Measurements from ENCODE around the gene TFB2M. TPM values are rescaled to one million over a fixed set of nuclear protein-coding genes. Genes with fewer than 3 reads are reported as not detected.

The TFB2M gene
- total RNA-seq, 2 experiments from 2014 or later, result 8.0 to 9.0 TPM

- Mint-ChIP-seq H3K27ac (no peak overlapping the region), H3K27me3 (no peaks in the 10 kb centered on the region), H3K36me3 (ENCODE audit: low read depth) (peaks cover 5% of the 10 kb centered on the region), H3K4me3 (no peak overlapping the region), H3K9me3 (no peaks in the 10 kb centered on the region), H3K4me1 (ENCODE audit: low read depth) (peaks cover 21% of the 10 kb centered on the region)
- no peak for TF ChIP-seq CTCF (IDR thresholded peaks at IDR 0.05)
- no peak for DNase-seq
- H3K27ac ChIP-seq (ENCODE audit: low read depth in 1 of 2, low read length in 2 of 2), result no peak overlapping the region
- no peaks in the 10 kb centered on the region for H3K36me3 ChIP-seq (ENCODE audit: insufficient read depth, low read length)
- ATAC-seq (ENCODE audit: poor library complexity), result no peak
- intact Hi-C loops (cut with DNase I, micrococcal nuclease), result no loop called here
- ChIA-PET CTCF (no interaction called here), POLR2A (no interaction called here)
- peaks cover 24% of the 10 kb centered on the region for H3K4me1 ChIP-seq (ENCODE audit: insufficient read depth, low read length)
- peaks cover 12 to 25% of the 10 kb centered on the region in 2 experiments for H3K9me3 ChIP-seq (ENCODE audit: control insufficient read depth in 1 of 2, insufficient read depth in 1 of 2, low read length in 2 of 2)
- H3K27me3 ChIP-seq (ENCODE audit: control insufficient read depth in 1 of 2, insufficient read depth in 2 of 2, low read length in 2 of 2), result no peaks in the 10 kb centered on the region
- no peak overlapping the region for H3K4me3 ChIP-seq (ENCODE audit: low read length)
These were observed 55.7 kb downstream of the TFB2M start for GRCh38 chr1:246510147-246511030.

GRCh38 chr1:246508897-246509688, 57.0 kb downstream of the TFB2M start:
- H3K4me1 Mint-ChIP-seq (ENCODE audit: low read depth), result peaks cover 34% of the 10 kb centered on the region
- CTCF ChIA-PET, result no interaction called here
- no peaks in the 10 kb centered on the region for H3K27me3 Mint-ChIP-seq
- intact Hi-C loops (cut with DNase I, micrococcal nuclease), result loop anchor here in 1 of 2 experiments (5.0 kb wide), 3 partner anchors 58 to 598 kb away; partner anchors contain the start of genes AHCTF1, CNST and TFB2M
- Histone ChIP-seq H3K4me1 (ENCODE audit: insufficient read depth, low read length) (peaks cover 24% of the 10 kb centered on the region), H3K27me3 (ENCODE audit: control insufficient read depth in 1 of 2, insufficient read depth in 2 of 2, low read length in 2 of 2) (no peaks in the 10 kb centered on the region), H3K27ac (ENCODE audit: low read depth in 1 of 2, low read length in 2 of 2) (no peak overlapping the region), H3K36me3 (ENCODE audit: insufficient read depth, low read length) (no peaks in the 10 kb centered on the region), H3K9me3 (ENCODE audit: control insufficient read depth in 1 of 2, insufficient read depth in 1 of 2, low read length in 2 of 2) (peaks cover 0 to 13% of the 10 kb centered on the region in 2 experiments), H3K4me3 (ENCODE audit: low read length) (no peak overlapping the region)
- ATAC-seq (ENCODE audit: poor library complexity) (no peak), DNase-seq (no peak)
- POLR2A ChIA-PET, result interaction anchor here (1.3 kb wide), 1 partner anchor 57 kb away, joined by 3 read pairs; the partner anchor contains the start of gene TFB2M
- peak overlapping the region; percentile 42 for H3K4me3 Mint-ChIP-seq
- H3K9me3 Mint-ChIP-seq, result no peaks in the 10 kb centered on the region
- peaks cover 5% of the 10 kb centered on the region for H3K36me3 Mint-ChIP-seq (ENCODE audit: low read depth)
- no peak overlapping the region for H3K27ac Mint-ChIP-seq
- no peak for TF ChIP-seq CTCF (IDR thresholded peaks at IDR 0.05)
